ENCODE results near the gene EPB41L1.

Gene EPB41L1

GRCh38 chr20:36110994-36111393 lies 43.5 kb upstream of the EPB41L1 start:
- TF ChIP-seq, protein P1, sequence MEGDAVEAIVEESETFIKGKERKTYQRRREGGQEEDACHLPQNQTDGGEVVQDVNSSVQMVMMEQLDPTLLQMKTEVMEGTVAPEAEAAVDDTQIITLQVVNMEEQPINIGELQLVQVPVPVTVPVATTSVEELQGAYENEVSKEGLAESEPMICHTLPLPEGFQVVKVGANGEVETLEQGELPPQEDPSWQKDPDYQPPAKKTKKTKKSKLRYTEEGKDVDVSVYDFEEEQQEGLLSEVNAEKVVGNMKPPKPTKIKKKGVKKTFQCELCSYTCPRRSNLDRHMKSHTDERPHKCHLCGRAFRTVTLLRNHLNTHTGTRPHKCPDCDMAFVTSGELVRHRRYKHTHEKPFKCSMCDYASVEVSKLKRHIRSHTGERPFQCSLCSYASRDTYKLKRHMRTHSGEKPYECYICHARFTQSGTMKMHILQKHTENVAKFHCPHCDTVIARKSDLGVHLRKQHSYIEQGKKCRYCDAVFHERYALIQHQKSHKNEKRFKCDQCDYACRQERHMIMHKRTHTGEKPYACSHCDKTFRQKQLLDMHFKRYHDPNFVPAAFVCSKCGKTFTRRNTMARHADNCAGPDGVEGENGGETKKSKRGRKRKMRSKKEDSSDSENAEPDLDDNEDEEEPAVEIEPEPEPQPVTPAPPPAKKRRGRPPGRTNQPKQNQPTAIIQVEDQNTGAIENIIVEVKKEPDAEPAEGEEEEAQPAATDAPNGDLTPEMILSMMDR (IDR thresholded peaks at IDR 0.05; ENCODE audit: borderline replicate concordance, insufficient read depth, low read depth, low read length): no peak
- no peak overlapping the region for H3K4me3 ChIP-seq (ENCODE audit: low read depth, low read length)

DNA sequence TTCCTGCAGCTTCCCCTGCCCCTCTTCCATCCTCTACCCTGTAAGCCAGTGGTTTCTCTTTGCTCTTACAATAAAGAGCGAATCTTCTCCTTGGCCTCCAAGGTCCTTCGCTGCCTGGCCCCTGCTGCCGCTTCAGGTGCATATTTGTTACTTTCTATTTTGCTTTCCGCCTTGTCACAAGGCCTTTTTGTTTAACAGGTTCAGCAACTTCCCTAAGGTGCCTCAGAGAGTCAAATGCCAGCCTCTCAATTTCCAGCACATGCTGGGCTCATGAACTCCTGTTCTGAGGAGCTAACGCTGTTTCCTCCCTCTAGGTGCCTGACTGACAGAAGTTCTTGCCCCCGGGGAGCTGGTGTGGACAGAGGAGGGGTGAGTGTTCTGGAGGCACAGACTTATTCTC lies 42.4 kb upstream of the EPB41L1 start:
- H3K4me3 ChIP-seq (ENCODE audit: low read depth, low read length): no peak overlapping the region
- TF ChIP-seq, protein P1 (IDR thresholded peaks at IDR 0.05; ENCODE audit: borderline replicate concordance, insufficient read depth, low read depth, low read length): no peak

DNA sequence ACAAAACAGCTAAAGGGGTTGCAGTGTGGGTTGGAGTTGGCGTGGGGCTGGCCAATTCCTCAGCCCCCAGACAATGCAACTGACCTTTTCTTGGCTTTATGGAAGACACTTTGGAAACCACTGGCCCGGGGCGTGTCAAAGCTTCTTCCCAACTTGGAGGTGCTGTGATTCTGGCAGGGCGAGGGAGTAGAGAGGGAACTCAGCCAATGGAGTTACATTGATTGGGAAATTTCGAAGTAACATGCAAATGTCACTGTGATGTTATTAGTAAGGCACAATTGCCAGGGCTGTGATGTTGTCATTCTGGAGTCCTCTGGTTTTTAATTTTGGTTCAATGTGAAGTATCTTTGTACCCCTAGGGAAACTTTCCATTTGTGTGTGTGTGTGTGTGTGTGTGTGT lies 41.5 kb upstream of the EPB41L1 start:
- H3K4me3 ChIP-seq (ENCODE audit: low read depth, low read length): no peak overlapping the region
- TF ChIP-seq, protein P1 (IDR thresholded peaks at IDR 0.05; ENCODE audit: borderline replicate concordance, insufficient read depth, low read depth, low read length): no peak

GRCh38 chr20:36113566-36114250 lies 40.8 kb upstream of the EPB41L1 start:
- no peak overlapping the region for H3K4me3 ChIP-seq (ENCODE audit: low read depth, low read length)
- TF ChIP-seq, protein P1 (IDR thresholded peaks at IDR 0.05; ENCODE audit: borderline replicate concordance, insufficient read depth, low read depth, low read length): no peak

DNA sequence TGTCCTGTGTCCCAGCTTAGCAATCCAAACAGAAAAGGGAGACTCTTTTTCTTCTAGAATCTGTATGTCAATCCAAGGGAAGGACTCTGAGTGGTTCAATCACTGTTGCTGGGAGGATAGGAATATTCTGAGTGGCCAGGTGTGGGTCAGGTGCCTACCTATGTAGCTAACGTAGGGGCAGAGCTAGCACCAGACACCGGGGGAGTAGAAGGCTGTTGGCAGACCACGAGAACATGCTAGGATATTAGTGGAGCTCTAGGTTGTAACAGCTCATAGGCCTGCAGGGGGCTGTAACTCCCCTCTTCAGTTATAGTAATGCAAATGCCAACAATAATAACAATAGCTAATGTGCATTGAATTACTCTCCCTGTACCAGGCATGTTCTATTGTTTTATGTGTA lies 39.8 kb upstream of the EPB41L1 start:
- H3K4me3 ChIP-seq (ENCODE audit: low read depth, low read length): no peak overlapping the region
- TF ChIP-seq, protein P1 (IDR thresholded peaks at IDR 0.05; ENCODE audit: borderline replicate concordance, insufficient read depth, low read depth, low read length): no peak

DNA sequence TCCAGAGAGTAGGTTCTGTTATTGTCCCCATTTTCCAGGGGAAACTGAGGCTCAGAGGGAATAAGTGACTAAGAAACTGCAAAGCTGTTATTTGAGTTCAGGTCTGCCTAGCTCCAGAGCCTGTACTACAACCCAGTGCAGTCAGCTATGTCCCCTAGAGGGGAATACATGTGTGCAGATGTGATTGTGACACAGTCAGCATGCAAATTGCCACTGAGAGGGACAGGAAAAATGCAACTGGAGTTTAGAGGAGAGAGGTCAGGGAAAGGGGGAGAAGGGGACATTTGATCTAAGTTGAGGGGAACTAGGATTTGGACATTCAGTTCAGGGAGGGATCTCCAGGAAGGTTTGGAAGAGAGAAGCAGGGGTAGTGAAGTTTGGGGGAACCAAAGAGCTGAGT lies 38.6 kb upstream of the EPB41L1 start:
- H3K4me3 ChIP-seq (ENCODE audit: low read depth, low read length): no peak overlapping the region
- TF ChIP-seq, protein P1 (IDR thresholded peaks at IDR 0.05; ENCODE audit: borderline replicate concordance, insufficient read depth, low read depth, low read length): no peak

GRCh38 chr20:36116807-36117441 lies 37.6 kb upstream of the EPB41L1 start:
- TF ChIP-seq, protein P1 (IDR thresholded peaks at IDR 0.05; ENCODE audit: borderline replicate concordance, insufficient read depth, low read depth, low read length): no peak
- H3K4me3 ChIP-seq (ENCODE audit: low read depth, low read length): no peak overlapping the region

Data from GM12875 (cell line).